Effector memory CD4-positive, alpha-beta T cell (primary cell): ENCODE data around the gene RNF207.

Source experiments
- DNase-seq, 3 donors: peaks; one replicate each; pipeline ENCODE4 v3.0.0-alpha.2; 2020
- H3K27ac ChIP-seq: 2 replicates; pipeline ENCODE4 v1.7.0; 2013; ENCODE audit warnings: mild to moderate bottlenecking, low read length, moderate library complexity; ENCODE audit not compliant: insufficient read depth, poor library complexity, severe bottlenecking
- H3K27me3 ChIP-seq: replicated peaks from 2 replicates; pipeline ENCODE4 v1.7.0; 2013; ENCODE audit warnings: mild to moderate bottlenecking, low read length; ENCODE audit not compliant: insufficient read depth, control insufficient read depth, poor library complexity, severe bottlenecking
- H3K36me3 ChIP-seq: 2 replicates; pipeline ENCODE4 v1.7.0; 2013; ENCODE audit warnings: mild to moderate bottlenecking, low read length, moderate library complexity; ENCODE audit not compliant: control insufficient read depth, insufficient read depth
- H3K4me1 ChIP-seq: 2 replicates; pipeline ENCODE4 v1.7.0; 2013; ENCODE audit warnings: low read length, mild to moderate bottlenecking; ENCODE audit not compliant: control insufficient read depth, insufficient read depth, poor library complexity, severe bottlenecking
- H3K4me3 ChIP-seq: 2 replicates; pipeline ENCODE4 v1.7.0; 2013; ENCODE audit warnings: low read length, low read depth, mild to moderate bottlenecking; ENCODE audit not compliant: insufficient read depth, poor library complexity, severe bottlenecking
- H3K9me3 ChIP-seq: 2 replicates; pipeline ENCODE4 v1.7.0; 2013; ENCODE audit warnings: mild to moderate bottlenecking, low read length, moderate library complexity; ENCODE audit not compliant: control insufficient read depth

The RNF207 gene

GRCh38 chr1:6165441-6165985 lies 40.4 kb upstream of the RNF207 start:
- Histone ChIP-seq H3K4me1 (no peaks in the 10 kb centered on the region), H3K36me3 (no peaks in the 10 kb centered on the region), H3K27ac (no peak overlapping the region), H3K4me3 (no peak overlapping the region), H3K27me3 (no peaks in the 10 kb centered on the region), H3K9me3 (no peaks in the 10 kb centered on the region)
- DNase-seq, result no peak

GRCh38 chr1:6166221-6166620 lies 39.7 kb upstream of the RNF207 start:
- no peak for DNase-seq
- H3K27me3 ChIP-seq, result no peaks in the 10 kb centered on the region

GRCh38 chr1:6166655-6167390 lies 39.1 kb upstream of the RNF207 start:
- H3K36me3 ChIP-seq, result no peaks in the 10 kb centered on the region
- no peaks in the 10 kb centered on the region for H3K9me3 ChIP-seq
- no peak overlapping the region for H3K4me3 ChIP-seq
- H3K27ac ChIP-seq, result no peak overlapping the region
- DNase-seq, result no peak
- H3K27me3 ChIP-seq, result no peaks in the 10 kb centered on the region
- no peaks in the 10 kb centered on the region for H3K4me1 ChIP-seq

More at GRCh38 chr1:6166221-6166620, 39.7 kb upstream of the RNF207 start:
- no peak overlapping the region for H3K27ac ChIP-seq
- no peaks in the 10 kb centered on the region for H3K4me1 ChIP-seq
- H3K36me3 ChIP-seq, result no peaks in the 10 kb centered on the region
- H3K4me3 ChIP-seq, result no peak overlapping the region
- no peaks in the 10 kb centered on the region for H3K9me3 ChIP-seq

- Histone ChIP-seq H3K4me1 (no peaks in the 10 kb centered on the region), H3K27ac (no peak overlapping the region), H3K9me3 (no peaks in the 10 kb centered on the region), H3K27me3 (no peaks in the 10 kb centered on the region), H3K4me3 (no peak overlapping the region), H3K36me3 (no peaks in the 10 kb centered on the region)
- no peak for DNase-seq
These were observed 38.3 kb upstream of the RNF207 start for GRCh38 chr1:6167391-6168303.

- Histone ChIP-seq H3K4me1 (no peaks in the 10 kb centered on the region), H3K9me3 (no peaks in the 10 kb centered on the region), H3K36me3 (no peaks in the 10 kb centered on the region), H3K4me3 (no peak overlapping the region), H3K27ac (no peak overlapping the region), H3K27me3 (no peaks in the 10 kb centered on the region)
- DNase-seq, result no peak
These were observed 36.9 kb upstream of the RNF207 start for GRCh38 chr1:6168947-6169586.

DNA sequence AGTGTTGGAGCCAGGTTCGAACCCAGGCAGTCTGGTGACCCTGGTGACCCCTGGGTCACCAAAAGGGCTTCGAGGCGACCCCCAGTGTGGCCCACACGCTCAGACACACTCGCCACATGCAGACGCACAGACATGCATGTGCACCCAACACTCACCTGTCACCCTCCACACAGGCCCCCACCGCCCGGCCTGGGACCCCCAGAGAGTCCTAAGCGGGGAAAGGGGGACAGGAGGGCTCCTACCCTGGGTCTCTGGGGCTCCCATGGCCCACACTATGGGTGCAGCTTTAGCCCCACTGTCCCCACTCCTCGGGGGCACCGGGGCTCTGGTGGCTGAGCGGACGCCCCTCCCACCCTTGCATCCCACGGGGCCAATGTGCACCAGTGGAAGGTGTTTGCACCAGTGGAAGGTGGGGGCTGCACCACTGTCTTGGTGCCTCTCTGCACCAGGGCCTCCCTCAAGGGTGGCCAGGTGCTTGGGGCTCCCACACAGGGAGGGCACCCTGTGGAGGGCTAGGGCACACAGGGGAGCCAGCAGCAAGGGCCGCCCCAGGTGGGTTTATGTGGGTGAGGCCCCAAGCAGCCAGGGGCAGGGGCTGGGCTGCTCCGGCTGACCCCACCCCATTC lies 35.7 kb upstream of the RNF207 start:
- no peaks in the 10 kb centered on the region for H3K36me3 ChIP-seq
- no peak for DNase-seq
- H3K9me3 ChIP-seq, result no peaks in the 10 kb centered on the region
- no peak overlapping the region for H3K4me3 ChIP-seq
- H3K27me3 ChIP-seq, result no peaks in the 10 kb centered on the region
- H3K27ac ChIP-seq, result no peak overlapping the region
- H3K4me1 ChIP-seq, result no peaks in the 10 kb centered on the region

GRCh38 chr1:6170742-6171201 lies 35.1 kb upstream of the RNF207 start:
- DNase-seq, result no peak
- no peaks in the 10 kb centered on the region for H3K36me3 ChIP-seq
- no peak overlapping the region for H3K4me3 ChIP-seq
- H3K4me1 ChIP-seq, result no peaks in the 10 kb centered on the region
- no peaks in the 10 kb centered on the region for H3K9me3 ChIP-seq
- H3K27me3 ChIP-seq, result no peaks in the 10 kb centered on the region
- no peak overlapping the region for H3K27ac ChIP-seq

DNA sequence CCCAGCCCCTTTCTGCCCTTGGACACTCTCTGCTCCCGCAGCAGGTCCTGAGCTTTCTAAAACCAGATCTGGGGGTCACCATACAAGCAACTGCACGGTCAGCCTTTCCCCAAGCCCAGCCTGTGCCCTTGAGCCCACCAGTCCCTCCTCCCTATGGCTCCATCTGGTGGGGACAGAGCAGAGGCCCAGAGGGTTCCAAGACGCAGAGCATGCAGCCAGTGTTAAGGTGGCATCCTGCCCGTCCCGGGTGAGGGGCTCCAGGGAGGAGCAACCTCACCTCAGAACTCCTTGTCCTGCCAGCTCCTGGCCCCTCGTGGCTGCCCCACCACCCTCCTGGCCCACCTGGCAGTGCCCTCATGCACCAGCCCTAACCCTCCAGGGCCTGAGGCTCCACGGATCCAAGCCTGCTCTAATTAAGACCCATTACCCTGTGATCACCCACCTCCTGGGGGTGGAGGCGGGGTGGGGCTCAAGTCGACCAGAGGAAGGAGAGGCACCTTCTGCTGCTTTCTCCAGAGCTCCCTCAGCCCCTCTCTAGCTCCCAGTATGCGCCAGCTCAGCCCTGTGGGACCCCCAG lies 34.3 kb upstream of the RNF207 start:
- H3K36me3 ChIP-seq, result no peaks in the 10 kb centered on the region
- no peak overlapping the region for H3K27ac ChIP-seq
- H3K4me3 ChIP-seq, result no peak overlapping the region
- DNase-seq, result no peak
- H3K27me3 ChIP-seq, result no peaks in the 10 kb centered on the region
- H3K4me1 ChIP-seq, result no peaks in the 10 kb centered on the region
- no peaks in the 10 kb centered on the region for H3K9me3 ChIP-seq

GRCh38 chr1:6172549-6172948 lies 33.4 kb upstream of the RNF207 start:
- Histone ChIP-seq H3K27ac (no peak overlapping the region), H3K36me3 (no peaks in the 10 kb centered on the region), H3K4me1 (no peaks in the 10 kb centered on the region), H3K4me3 (no peak overlapping the region), H3K9me3 (no peaks in the 10 kb centered on the region), H3K27me3 (peaks cover 5% of the 10 kb centered on the region)
- DNase-seq, result no peak
